HCT116 (cell line): Measurements from ENCODE around the gene S1PR1.

ENCODE experiments used
- TF ChIP-seq, protein P1 (sequence below): IDR thresholded peaks from 2 replicates; pipeline ENCODE4 v1.6.1; 2012
- TF ChIP-seq, protein P2 (sequence below), 3 experiments: fragments of 200-600 bp in 1 of 3; sonication (generic) in 1 of 3; IDR thresholded peaks in 2 of 3; conservative IDR thresholded peaks in 1 of 3; 2 replicates each; pipeline ENCODE4 v1.5.1; 2012 to 2017; ENCODE audit warnings: low read depth in 2 of 3, low read length in 2 of 3, antibody characterized with exemption in 1 of 3, borderline replicate concordance in 1 of 3, control low read depth in 1 of 3, mild to moderate bottlenecking in 1 of 3, mixed read lengths in 1 of 3, mixed run types in 1 of 3, moderate library complexity in 1 of 3; ENCODE audit not compliant: insufficient read depth in 1 of 3

DNA sequence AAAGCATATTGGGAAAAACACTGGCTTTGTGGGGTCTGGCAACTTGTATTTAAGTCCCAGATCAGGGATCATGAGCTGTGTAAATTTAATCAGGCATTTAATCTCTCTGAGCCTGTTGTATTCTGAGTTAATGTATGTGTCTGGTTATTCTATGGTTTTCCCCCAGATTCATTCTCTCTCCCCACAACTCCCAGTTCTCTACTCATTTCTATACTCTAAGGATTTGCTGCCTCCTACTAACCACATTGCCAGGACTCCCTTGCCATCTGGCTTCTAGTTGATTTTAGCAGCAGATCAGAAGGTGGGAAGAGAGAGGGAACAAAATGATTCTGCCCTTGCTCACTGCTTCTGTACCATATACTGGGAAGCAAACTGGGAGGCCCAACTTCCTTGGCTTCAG lies 31.4 kb upstream of the S1PR1 start:
- TF ChIP-seq, protein P1, sequence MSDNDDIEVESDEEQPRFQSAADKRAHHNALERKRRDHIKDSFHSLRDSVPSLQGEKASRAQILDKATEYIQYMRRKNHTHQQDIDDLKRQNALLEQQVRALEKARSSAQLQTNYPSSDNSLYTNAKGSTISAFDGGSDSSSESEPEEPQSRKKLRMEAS = no peak
- TF ChIP-seq, protein P2, sequence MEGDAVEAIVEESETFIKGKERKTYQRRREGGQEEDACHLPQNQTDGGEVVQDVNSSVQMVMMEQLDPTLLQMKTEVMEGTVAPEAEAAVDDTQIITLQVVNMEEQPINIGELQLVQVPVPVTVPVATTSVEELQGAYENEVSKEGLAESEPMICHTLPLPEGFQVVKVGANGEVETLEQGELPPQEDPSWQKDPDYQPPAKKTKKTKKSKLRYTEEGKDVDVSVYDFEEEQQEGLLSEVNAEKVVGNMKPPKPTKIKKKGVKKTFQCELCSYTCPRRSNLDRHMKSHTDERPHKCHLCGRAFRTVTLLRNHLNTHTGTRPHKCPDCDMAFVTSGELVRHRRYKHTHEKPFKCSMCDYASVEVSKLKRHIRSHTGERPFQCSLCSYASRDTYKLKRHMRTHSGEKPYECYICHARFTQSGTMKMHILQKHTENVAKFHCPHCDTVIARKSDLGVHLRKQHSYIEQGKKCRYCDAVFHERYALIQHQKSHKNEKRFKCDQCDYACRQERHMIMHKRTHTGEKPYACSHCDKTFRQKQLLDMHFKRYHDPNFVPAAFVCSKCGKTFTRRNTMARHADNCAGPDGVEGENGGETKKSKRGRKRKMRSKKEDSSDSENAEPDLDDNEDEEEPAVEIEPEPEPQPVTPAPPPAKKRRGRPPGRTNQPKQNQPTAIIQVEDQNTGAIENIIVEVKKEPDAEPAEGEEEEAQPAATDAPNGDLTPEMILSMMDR (IDR thresholded peaks at IDR 0.05 in 2 of 3, conservative IDR thresholded peaks at IDR 0.05 in 1 of 3; ENCODE audit: borderline replicate concordance in 1 of 3, insufficient read depth in 1 of 3, low read depth in 2 of 3, low read length in 2 of 3) = no peak
